Endothelial cell (in vitro differentiated cells): ENCODE measurements around the gene CCNB2. TPM values are rescaled to one million over a fixed set of nuclear protein-coding genes. Genes with fewer than 3 reads are reported as not detected.
"Not testable (repeated sequence)": the region's sequence is repeated elsewhere in the genome, so short reads cannot be mapped to it uniquely, and the experiment has no call there.

ENCODE experiments used
- DNase-seq: peaks from one replicate; pipeline ENCODE4 v3.0.0; 2021; ENCODE audit warnings: low spot score
- H3K27ac Mint-ChIP-seq: one replicate; pipeline ENCODE4 v1.8.0; 2021; ENCODE audit warnings: mixed read lengths, inconsistent platforms; ENCODE audit not compliant: unreplicated experiment
- H3K27me3 Mint-ChIP-seq: one replicate; pipeline ENCODE4 v1.8.0; 2021; ENCODE audit warnings: mild to moderate bottlenecking, moderate library complexity, mixed read lengths, inconsistent platforms; ENCODE audit not compliant: unreplicated experiment
- H3K36me3 Mint-ChIP-seq: one replicate; pipeline ENCODE4 v1.8.0; 2021; ENCODE audit warnings: mild to moderate bottlenecking, low read depth, mixed read lengths, inconsistent platforms; ENCODE audit not compliant: unreplicated experiment
- H3K4me1 Mint-ChIP-seq: one replicate; pipeline ENCODE4 v1.8.0; 2021; ENCODE audit warnings: mild to moderate bottlenecking, mixed read lengths, inconsistent platforms; ENCODE audit not compliant: unreplicated experiment
- H3K4me3 Mint-ChIP-seq: one replicate; pipeline ENCODE4 v1.8.0; 2021; ENCODE audit warnings: mild to moderate bottlenecking, mixed read lengths, inconsistent platforms; ENCODE audit not compliant: unreplicated experiment
- H3K9me3 Mint-ChIP-seq: one replicate; pipeline ENCODE4 v1.8.0; 2021; ENCODE audit warnings: mixed read lengths, inconsistent platforms; ENCODE audit not compliant: unreplicated experiment
- total RNA-seq: library from RNA; stranded (reverse); fragmentation: NEBNext Ultra II Directional; extraction: Animal tissue kit (Norgen Biotek cat#: 25700); gene quantifications from one replicate; pipeline ENCODE4 v1.2.1, GENCODE V29; 2021; ENCODE audit not compliant: unreplicated experiment
- TF ChIP-seq, protein P1 (sequence below): fragments of 200-600 bp; sonication (generic); IDR thresholded peaks from one replicate; pipeline ENCODE4 v1.5.0; 2021; ENCODE audit warnings: antibody characterized with exemption; ENCODE audit not compliant: unreplicated experiment

Gene CCNB2
- total RNA-seq, 1 donor from 2014 or later, result 16.5 TPM

DNA sequence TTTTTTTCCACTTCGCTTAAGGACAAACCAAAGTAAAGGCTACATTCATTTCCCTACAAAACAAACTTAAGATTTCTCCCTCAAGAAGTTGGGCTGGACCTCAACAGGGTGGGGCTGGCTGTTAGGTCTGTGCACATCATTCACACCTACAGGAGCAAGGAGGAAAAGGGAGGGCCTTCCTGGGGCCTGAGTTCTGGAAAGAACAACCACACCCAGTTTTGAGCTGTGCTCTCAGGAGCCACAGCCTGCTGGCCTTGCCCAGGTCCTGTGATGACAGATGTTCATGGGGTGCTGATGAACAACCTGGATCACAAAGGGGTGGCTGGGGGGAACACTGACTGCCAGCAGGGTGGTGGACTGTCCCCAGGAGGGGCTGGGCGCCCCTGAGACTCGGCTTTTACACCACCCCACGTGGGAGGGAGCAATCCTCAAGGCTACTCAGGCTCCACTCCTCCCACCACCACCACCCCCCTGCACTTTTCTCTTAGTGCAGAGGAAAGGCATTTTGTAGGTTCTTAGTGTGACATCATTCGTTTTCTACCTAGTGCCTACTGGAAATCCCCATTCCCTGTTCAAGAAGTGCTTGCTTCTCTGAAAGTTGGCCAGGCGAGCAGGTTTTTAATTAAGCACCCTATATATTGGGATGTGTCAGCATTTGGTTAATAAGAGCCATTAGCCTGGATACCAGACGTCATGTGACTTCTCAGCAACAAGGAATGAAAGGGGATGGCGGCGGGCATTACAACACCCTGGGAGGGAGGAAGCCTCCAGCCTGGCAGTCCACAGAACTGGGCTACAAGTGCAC, 35.7 kb downstream of the CCNB2 start:
- peaks cover 6% of the 10 kb centered on the region for H3K27me3 Mint-ChIP-seq
- H3K9me3 Mint-ChIP-seq, result no peaks in the 10 kb centered on the region
- H3K4me3 Mint-ChIP-seq, result no peak overlapping the region
- H3K27ac Mint-ChIP-seq, result peak overlapping the region; percentile 27
- peaks cover 21% of the 10 kb centered on the region for H3K36me3 Mint-ChIP-seq
- TF ChIP-seq, protein P1, sequence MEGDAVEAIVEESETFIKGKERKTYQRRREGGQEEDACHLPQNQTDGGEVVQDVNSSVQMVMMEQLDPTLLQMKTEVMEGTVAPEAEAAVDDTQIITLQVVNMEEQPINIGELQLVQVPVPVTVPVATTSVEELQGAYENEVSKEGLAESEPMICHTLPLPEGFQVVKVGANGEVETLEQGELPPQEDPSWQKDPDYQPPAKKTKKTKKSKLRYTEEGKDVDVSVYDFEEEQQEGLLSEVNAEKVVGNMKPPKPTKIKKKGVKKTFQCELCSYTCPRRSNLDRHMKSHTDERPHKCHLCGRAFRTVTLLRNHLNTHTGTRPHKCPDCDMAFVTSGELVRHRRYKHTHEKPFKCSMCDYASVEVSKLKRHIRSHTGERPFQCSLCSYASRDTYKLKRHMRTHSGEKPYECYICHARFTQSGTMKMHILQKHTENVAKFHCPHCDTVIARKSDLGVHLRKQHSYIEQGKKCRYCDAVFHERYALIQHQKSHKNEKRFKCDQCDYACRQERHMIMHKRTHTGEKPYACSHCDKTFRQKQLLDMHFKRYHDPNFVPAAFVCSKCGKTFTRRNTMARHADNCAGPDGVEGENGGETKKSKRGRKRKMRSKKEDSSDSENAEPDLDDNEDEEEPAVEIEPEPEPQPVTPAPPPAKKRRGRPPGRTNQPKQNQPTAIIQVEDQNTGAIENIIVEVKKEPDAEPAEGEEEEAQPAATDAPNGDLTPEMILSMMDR, result no peak
- H3K4me1 Mint-ChIP-seq, result no peaks in the 10 kb centered on the region
- DNase-seq, result no peak

DNA sequence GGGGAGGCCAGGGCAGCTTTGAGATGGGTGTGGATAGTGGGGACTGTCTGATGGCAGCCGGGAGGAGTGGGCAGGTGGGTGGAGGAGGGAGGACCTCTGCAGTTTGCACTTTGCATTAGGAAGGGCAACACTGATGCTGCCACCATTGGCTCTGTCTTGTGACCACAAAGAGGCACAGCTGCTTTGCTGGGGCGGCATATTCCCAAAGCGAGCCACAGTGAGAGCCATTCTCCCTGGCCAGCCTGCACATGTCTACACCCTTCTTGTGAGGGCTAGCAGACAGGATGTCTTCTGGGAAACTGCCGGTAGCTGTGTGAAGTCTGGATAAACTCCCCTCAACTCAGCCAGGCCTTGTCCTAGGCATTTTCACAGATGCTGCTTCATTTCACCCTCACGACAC, 38.3 kb downstream of the CCNB2 start:
- peaks cover 7% of the 10 kb centered on the region for H3K27me3 Mint-ChIP-seq
- no peak overlapping the region for H3K4me3 Mint-ChIP-seq
- no peaks in the 10 kb centered on the region for H3K9me3 Mint-ChIP-seq
- H3K4me1 Mint-ChIP-seq, result no peaks in the 10 kb centered on the region
- TF ChIP-seq, protein P1, result no peak
- no peak overlapping the region for H3K27ac Mint-ChIP-seq
- DNase-seq, result no peak
- peaks cover 13% of the 10 kb centered on the region for H3K36me3 Mint-ChIP-seq

DNA sequence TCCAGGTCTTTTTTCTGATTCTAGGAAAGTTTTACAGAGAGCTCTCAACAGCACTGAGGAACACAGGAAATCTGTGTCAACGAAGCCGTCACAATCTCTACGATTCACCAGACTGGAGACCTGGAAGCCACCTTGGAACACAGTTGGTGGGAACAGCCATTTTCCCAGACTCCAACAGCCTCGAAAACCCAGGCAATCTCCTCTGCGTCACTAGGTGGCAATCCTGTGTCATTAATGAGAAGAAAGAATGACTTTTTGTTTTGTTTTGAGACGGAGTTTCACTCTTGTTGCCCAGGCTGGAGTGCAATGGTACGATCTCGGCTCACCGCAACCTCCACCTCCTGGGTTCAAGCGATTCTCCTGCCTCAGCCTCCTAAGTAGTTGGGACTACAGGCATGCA, 39.6 kb downstream of the CCNB2 start:
- not testable (repeated sequence) for H3K27ac Mint-ChIP-seq, DNase-seq, H3K9me3 Mint-ChIP-seq, H3K4me1 Mint-ChIP-seq, H3K4me3 Mint-ChIP-seq, H3K27me3 Mint-ChIP-seq
- H3K36me3 Mint-ChIP-seq, result peaks cover 23% of the 10 kb centered on the region

DNA sequence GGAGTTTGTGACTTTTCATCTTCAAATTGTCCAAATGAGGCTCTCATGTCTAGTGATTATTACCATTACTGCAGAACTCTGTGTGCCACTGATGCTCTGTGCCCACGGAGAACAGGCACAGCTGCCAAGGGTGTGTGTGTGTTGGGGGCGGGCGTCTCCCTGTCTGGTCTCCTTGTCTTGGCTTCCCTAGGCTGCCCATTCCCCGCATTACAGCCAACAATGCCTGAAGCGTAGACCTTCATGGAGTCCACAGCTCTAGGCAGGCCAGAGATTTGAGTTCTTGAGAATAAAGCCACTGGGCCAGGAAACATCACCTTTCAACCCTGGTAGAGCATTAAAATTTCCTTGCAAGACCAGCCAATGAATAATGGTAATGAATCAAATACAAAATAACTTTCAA, 42.7 kb downstream of the CCNB2 start:
- Mint-ChIP-seq H3K27me3 (peaks cover 1% of the 10 kb centered on the region), H3K36me3 (peaks cover 37% of the 10 kb centered on the region), H3K27ac (no peak overlapping the region), H3K9me3 (no peaks in the 10 kb centered on the region), H3K4me1 (peaks cover 9% of the 10 kb centered on the region), H3K4me3 (no peak overlapping the region)
- DNase-seq, result no peak
- TF ChIP-seq, protein P1, result no peak

DNA sequence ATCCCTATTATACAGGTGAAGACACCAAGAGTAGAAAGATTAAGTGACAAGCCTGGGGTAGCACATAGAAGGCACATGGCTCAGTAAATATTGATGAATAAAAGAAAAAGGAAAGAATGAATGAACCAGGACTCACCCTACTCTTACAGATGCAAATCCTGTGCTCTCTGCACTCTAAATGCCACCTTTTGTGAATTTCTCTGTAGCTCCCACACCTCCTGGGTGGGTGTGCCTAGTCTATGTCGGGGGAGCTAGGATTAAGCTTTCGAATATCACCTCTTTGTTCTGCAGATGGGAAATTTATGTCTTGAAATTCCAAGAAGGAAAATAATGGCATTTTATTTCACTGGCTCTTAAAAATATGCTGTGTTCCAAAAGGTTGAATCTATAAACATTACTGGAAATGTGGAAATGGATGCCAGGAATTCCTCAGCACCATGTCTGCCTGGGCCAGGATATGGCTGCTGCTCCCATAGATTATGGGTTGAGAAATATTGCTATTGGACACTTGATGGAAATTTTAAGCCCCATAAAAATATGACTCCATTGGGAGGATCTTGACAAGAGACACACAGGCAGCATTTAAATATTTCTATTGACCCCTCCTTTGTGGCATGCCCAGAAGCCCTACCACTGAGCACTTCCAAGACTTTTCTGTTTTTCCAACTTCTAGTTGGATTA, 43.3 kb downstream of the CCNB2 start:
- Mint-ChIP-seq H3K4me3 (peak overlapping the region; percentile 65), H3K9me3 (no peaks in the 10 kb centered on the region), H3K4me1 (peaks cover 9% of the 10 kb centered on the region), H3K27me3 (peaks cover 1% of the 10 kb centered on the region), H3K27ac (no peak overlapping the region), H3K36me3 (peaks cover 40% of the 10 kb centered on the region)
- no peak for DNase-seq
- TF ChIP-seq, protein P1, result no peak
